Germinal center (tissue), 1 donor: ENCODE results near the gene OTUD7B.
"Not testable (repeated sequence)": the region's sequence is repeated elsewhere in the genome, so short reads cannot be mapped to it uniquely, and the experiment has no call there.

Experiments used
- DNase-seq: peaks from one replicate; pipeline ENCODE4 v3.0.0; 2012; ENCODE audit warnings: mixed read lengths, low spot score

OTUD7B gene

GRCh38 chr1:150002217-150002616 lies 8.3 kb downstream of the OTUD7B start:
- DNase-seq, result no peak

- DNase-seq, result no peak
Measured at GRCh38 chr1:150001415-150001814, 9.1 kb downstream of the OTUD7B start.

- DNase-seq, result peak; percentile 33
Measured at GRCh38 chr1:149997585-149998262, 12.8 kb downstream of the OTUD7B start.

GRCh38 chr1:149995927-149996326 lies 14.6 kb downstream of the OTUD7B start:
- DNase-seq, result no peak

- no peak for DNase-seq
Measured at GRCh38 chr1:149993764-149994163, 16.8 kb downstream of the OTUD7B start.

- no peak for DNase-seq
Measured at GRCh38 chr1:149993181-149993580, 17.3 kb downstream of the OTUD7B start.

- DNase-seq, result no peak
Measured at GRCh38 chr1:149987297-149987595, 23.3 kb downstream of the OTUD7B start.

GRCh38 chr1:149986486-149987296 lies 23.8 kb downstream of the OTUD7B start:
- no peak for DNase-seq

- DNase-seq, result no peak
Measured at GRCh38 chr1:149979972-149980540, 30.5 kb downstream of the OTUD7B start.

GRCh38 chr1:149979245-149979971 lies 31.1 kb downstream of the OTUD7B start:
- DNase-seq, result no peak

- DNase-seq, result no peak
Measured at GRCh38 chr1:149978547-149979023, 31.9 kb downstream of the OTUD7B start.

GRCh38 chr1:149977345-149977744 lies 33.2 kb downstream of the OTUD7B start:
- DNase-seq, result no peak

- no peak for DNase-seq
Measured at GRCh38 chr1:149972547-149972946, 38.0 kb downstream of the OTUD7B start.

- no peak for DNase-seq
Measured at GRCh38 chr1:149967646-149968045, 42.9 kb downstream of the OTUD7B start.

GRCh38 chr1:149967041-149967440 lies 43.5 kb downstream of the OTUD7B start:
- DNase-seq, result no peak

GRCh38 chr1:149966405-149966804 lies 44.1 kb downstream of the OTUD7B start:
- no peak for DNase-seq

GRCh38 chr1:149965440-149965839 lies 45.1 kb downstream of the OTUD7B start:
- no peak for DNase-seq

GRCh38 chr1:149963358-149963757 lies 47.2 kb downstream of the OTUD7B start:
- DNase-seq, result no peak

GRCh38 chr1:149962736-149963135 lies 47.8 kb downstream of the OTUD7B start:
- DNase-seq, result no peak

- peak; percentile 58 for DNase-seq
Measured at GRCh38 chr1:149962039-149962647, 48.4 kb downstream of the OTUD7B start.

- not testable (repeated sequence) for DNase-seq
Measured at GRCh38 chr1:149957548-149957947, 53.0 kb downstream of the OTUD7B start.

GRCh38 chr1:149949911-149950310 lies 60.6 kb downstream of the OTUD7B start:
- no peak for DNase-seq
